H1 (cell line): Measurements from ENCODE around the gene DGKZ. TPM values are rescaled to one million over a fixed set of nuclear protein-coding genes. Genes with fewer than 3 reads are reported as not detected.
A peak's percentile ranks its signal among the peaks of the same experiment; 100 is the strongest.

Source experiments
- CTCF ChIA-PET: fragments of 300-600 bp; sonication (Branson Sonifier 250); formaldehyde crosslinking; loops from one replicate; lab custom pipeline; 2021; ENCODE audit not compliant: partially characterized antibody; lab: Charles Lee
- POLR2A ChIA-PET: fragments of 300-600 bp; sonication (Branson Sonifier 250); formaldehyde crosslinking; loops from one replicate; lab custom pipeline; 2021; ENCODE audit warnings: inconsistent platforms; ENCODE audit not compliant: partially characterized antibody; lab: Charles Lee
- DNase-seq, 2 experiments: peaks; one replicate each; pipeline versions ENCODE4 v3.0.0 to v3.0.0-alpha.2; 2010 to 2022; ENCODE audit warnings: low spot score in 2 of 2, low read depth in 1 of 2, mixed read lengths in 1 of 2
- FAIRE-seq: peaks from 2 replicates; lab custom pipeline; 2011; peaks lifted over from hg19 to GRCh38; lab: Jason Lieb, UNC
- H2AFZ ChIP-seq: 2 replicates; pipeline ENCODE4 v1.8.1; 2012; ENCODE audit warnings: low read length, inconsistent platforms
- H2AK5ac ChIP-seq: 2 replicates; pipeline ENCODE4 v1.6.1; 2013; ENCODE audit warnings: low read depth, low read length
- H2BK120ac ChIP-seq: replicated peaks from 2 replicates; pipeline ENCODE3; 2013; ENCODE audit warnings: low read depth, low read length, inconsistent platforms
- H2BK12ac ChIP-seq: 2 replicates; pipeline ENCODE4 v1.6.1; 2013; ENCODE audit warnings: low read depth, low read length
- H2BK15ac ChIP-seq: 2 replicates; pipeline ENCODE4 v1.6.1; 2013; ENCODE audit warnings: low read length
- H2BK20ac ChIP-seq: 2 replicates; pipeline ENCODE4 v1.6.1; 2013; ENCODE audit warnings: low read length
- H2BK5ac ChIP-seq: 2 replicates; pipeline ENCODE4 v1.6.1; 2013; ENCODE audit warnings: low read depth, low read length
- H3K14ac ChIP-seq: 2 replicates; pipeline ENCODE4 v1.6.1; 2013; ENCODE audit warnings: inconsistent platforms; ENCODE audit not compliant: insufficient read length
- H3K18ac ChIP-seq: 2 replicates; pipeline ENCODE4 v1.6.1; 2013; ENCODE audit warnings: low read length; ENCODE audit errors: extremely low read depth
- H3K23ac ChIP-seq: 2 replicates; pipeline ENCODE4 v1.6.1; 2013; ENCODE audit warnings: inconsistent platforms; ENCODE audit not compliant: insufficient read length
- H3K23me2 ChIP-seq: 2 replicates; pipeline ENCODE4 v1.6.1; 2013; ENCODE audit warnings: low read depth, low read length
- H3K27ac ChIP-seq: 2 replicates; pipeline ENCODE4 v1.6.1; 2011; ENCODE audit warnings: low read depth, low read length, inconsistent platforms
- H3K27me3 ChIP-seq, 4 experiments: replicated peaks in 1 of 4; 1 replicate in 1 of 4; 2 replicates in 3 of 4; pipeline versions ENCODE4 v1.6.1 to v1.8.1; 2011 to 2013; ENCODE audit warnings: low read length in 3 of 4, mild to moderate bottlenecking in 3 of 4, inconsistent platforms in 2 of 4, mixed read lengths in 2 of 4, moderate library complexity in 1 of 4; ENCODE audit not compliant: control insufficient read depth in 3 of 4, insufficient read depth in 3 of 4; ENCODE audit errors: extremely low read depth in 1 of 4
- H3K36me3 ChIP-seq, 4 experiments: 2 replicates each; pipeline versions ENCODE4 v1.6.1 to v1.8.1; 2011 to 2013; ENCODE audit warnings: mild to moderate bottlenecking in 4 of 4, low read length in 3 of 4, moderate library complexity in 2 of 4, control low read depth in 1 of 4, inconsistent platforms in 1 of 4; ENCODE audit not compliant: insufficient read depth in 4 of 4, control insufficient read depth in 2 of 4
- H3K4ac ChIP-seq: replicated peaks from 2 replicates; pipeline ENCODE3; 2013; ENCODE audit warnings: low read length, low read depth, mixed read lengths, inconsistent platforms; ENCODE audit not compliant: insufficient read length
- H3K4me1 ChIP-seq, 4 experiments: replicated peaks in 1 of 4; 1 replicate in 1 of 4; 2 replicates in 3 of 4; pipeline versions ENCODE4 v1.6.1 to v1.8.1; 2011 to 2013; ENCODE audit warnings: low read length in 3 of 4, inconsistent platforms in 2 of 4, mixed read lengths in 1 of 4; ENCODE audit not compliant: insufficient read depth in 4 of 4, control insufficient read depth in 3 of 4
- H3K4me2 ChIP-seq, 2 experiments: 2 replicates each; pipeline versions ENCODE4 v1.6.1 to v1.8.1; 2011 to 2013; ENCODE audit warnings: low read depth in 2 of 2, low read length in 2 of 2, control low read depth in 1 of 2, inconsistent platforms in 1 of 2, mild to moderate bottlenecking in 1 of 2; ENCODE audit not compliant: insufficient read depth in 1 of 2
- H3K4me3 ChIP-seq, 4 experiments: fragments of 200-600, 300-600 bp in 1 of 4; sonication (generic), shearing (Covaris generic), sonication (Bioruptor Twin) in 1 of 4; 2 replicates each; pipeline versions ENCODE4 v1.5.1 to v1.8.1; 2011 to 2016; ENCODE audit warnings: low read length in 4 of 4, low read depth in 3 of 4, control low read depth in 2 of 4, inconsistent platforms in 2 of 4, mild to moderate bottlenecking in 2 of 4, mixed read lengths in 1 of 4, moderate library complexity in 1 of 4; ENCODE audit not compliant: insufficient read depth in 2 of 4; ENCODE audit errors: extremely low read depth in 1 of 4
- H3K56ac ChIP-seq: replicated peaks from 2 replicates; pipeline ENCODE3; 2013; ENCODE audit warnings: low read depth, mild to moderate bottlenecking, mixed read lengths, low read length, inconsistent platforms; ENCODE audit not compliant: insufficient read length
- H3K79me1 ChIP-seq: 2 replicates; pipeline ENCODE4 v1.6.1; 2013; ENCODE audit warnings: low read depth, low read length, control low read depth
- H3K79me2 ChIP-seq, 2 experiments: 2 replicates each; pipeline versions ENCODE4 v1.6.1 to v1.8.1; 2012 to 2013; ENCODE audit warnings: low read length in 2 of 2, mild to moderate bottlenecking in 2 of 2, inconsistent platforms in 1 of 2; ENCODE audit not compliant: insufficient read depth in 2 of 2, control insufficient read depth in 1 of 2
- H3K9ac ChIP-seq, 4 experiments: replicated peaks in 1 of 4; 1 replicate in 1 of 4; 2 replicates in 3 of 4; pipeline versions ENCODE4 v1.6.1 to v1.8.1; 2011 to 2013; ENCODE audit warnings: low read depth in 3 of 4, low read length in 3 of 4, control low read depth in 2 of 4, mild to moderate bottlenecking in 2 of 4, moderate library complexity in 2 of 4, inconsistent platforms in 1 of 4; ENCODE audit errors: extremely low read depth in 1 of 4
- H3K9me3 ChIP-seq, 2 experiments: 2 replicates each; pipeline versions ENCODE4 v1.6.1 to v1.8.1; 2012 to 2013; ENCODE audit warnings: mild to moderate bottlenecking in 2 of 2, moderate library complexity in 2 of 2, control low read depth in 1 of 2, inconsistent platforms in 1 of 2, low read depth in 1 of 2, low read length in 1 of 2, mixed read lengths in 1 of 2; ENCODE audit not compliant: insufficient read depth in 2 of 2
- H4K20me1 ChIP-seq, 2 experiments: replicated peaks in 1 of 2; 2 replicates each; pipeline versions ENCODE3 to v1.8.1; 2011 to 2013; ENCODE audit warnings: inconsistent platforms in 2 of 2, low read length in 2 of 2, mild to moderate bottlenecking in 1 of 2; ENCODE audit not compliant: insufficient read depth in 2 of 2, control insufficient read depth in 1 of 2
- H4K5ac ChIP-seq: 2 replicates; pipeline ENCODE4 v1.6.1; 2013; ENCODE audit warnings: low read length, low read depth, mixed read lengths, inconsistent platforms; ENCODE audit not compliant: insufficient read length
- H4K8ac ChIP-seq: 2 replicates; pipeline ENCODE4 v1.8.0; 2013; ENCODE audit warnings: mild to moderate bottlenecking, moderate library complexity, low read length, inconsistent platforms; ENCODE audit not compliant: insufficient read depth; ENCODE audit errors: extremely low read depth
- H4K91ac ChIP-seq: replicated peaks from 2 replicates; pipeline ENCODE3; 2013; ENCODE audit warnings: low read length, mixed read lengths, inconsistent platforms; ENCODE audit not compliant: insufficient read length
- BCL11A ChIP-seq, 2 experiments: IDR thresholded peaks; one replicate each; pipeline ENCODE4 v1.6.1; 2011; ENCODE audit warnings: low read depth in 2 of 2, low read length in 2 of 2, mild to moderate bottlenecking in 2 of 2
- CHD1 ChIP-seq: IDR thresholded peaks from 2 replicates; pipeline ENCODE4 v1.6.1; 2012; ENCODE audit warnings: low read depth, low read length, improper control_type of control experiment
- CHD2 ChIP-seq: IDR thresholded peaks from 2 replicates; pipeline ENCODE4 v1.6.1; 2012; ENCODE audit warnings: low read length, improper control_type of control experiment
- EZH2 ChIP-seq: fragments of 200-600 bp; sonication (generic); IDR thresholded peaks from 2 replicates; pipeline ENCODE4 v1.7.1; 2012; ENCODE audit warnings: low read depth, mild to moderate bottlenecking, moderate library complexity, low read length, inconsistent platforms; ENCODE audit not compliant: severe bottlenecking
- HDAC6 ChIP-seq: IDR thresholded peaks from one replicate; pipeline ENCODE4 v1.7.1; 2012; ENCODE audit warnings: low read depth, mild to moderate bottlenecking, inconsistent platforms, low read length, moderate library complexity
- MAFK ChIP-seq: IDR thresholded peaks from 2 replicates; pipeline ENCODE4 v1.6.1; 2012; ENCODE audit warnings: low read depth, mild to moderate bottlenecking, improper control_type of control experiment, low read length
- SRF ChIP-seq: IDR thresholded peaks from 2 replicates; pipeline ENCODE4 v1.6.1; 2011; ENCODE audit warnings: mild to moderate bottlenecking, low read depth, low read length, moderate library complexity
- TBP ChIP-seq: IDR thresholded peaks from 2 replicates; pipeline ENCODE4 v1.6.1; 2011; ENCODE audit warnings: low read depth, low read length, improper control_type of control experiment
- TCF12 ChIP-seq: IDR thresholded peaks from 2 replicates; pipeline ENCODE4 v1.6.1; 2011; ENCODE audit warnings: low read depth, mild to moderate bottlenecking, low read length
- WGBS, 2 experiments: shearing (Covaris generic) in 1 of 2; methylation state at CpG; one replicate each; pipeline versions ENCODE4 v1.1.6 to v1.1.7; 2013 to 2015; ENCODE audit warnings: low lambda C conversion rate in 2 of 2, mixed read lengths in 2 of 2, inconsistent platforms in 1 of 2, low coverage in 1 of 2, missing lambda C conversion rate in 1 of 2; ENCODE audit not compliant: insufficient replicate concordance in 2 of 2, insufficient coverage in 1 of 2, insufficient read length in 1 of 2; ENCODE audit errors: extremely low coverage in 1 of 2, missing lambda C conversion rate in 1 of 2; 5-methylcytosine and 5-hydroxymethylcytosine counted together
- polyA plus RNA-seq, 7 experiments: library from polyadenylated mRNA; depleted of rRNA in 3 of 7; stranded (reverse) in 5 of 7; unstranded in 2 of 7; fragments of >200 nt in 5 of 7; fragments of 200-250 nt in 2 of 7; gene quantifications; 1 replicate in 5 of 7; 2 replicates in 1 of 7; 4 replicates in 1 of 7; pipeline versions ENCODE4 v1.2.1 to v1.2.3, GENCODE V29; 2011 to 2013; ENCODE audit warnings: missing spikeins in 2 of 7, mixed read lengths in 2 of 7
- total RNA-seq: library from RNA; stranded (reverse); fragmentation: NEBNext Ultra II Directional; extraction: Animal tissue kit (Norgen Biotek cat#: 25700); gene quantifications from 2 replicates; pipeline ENCODE4 v1.2.1, GENCODE V29; 2021
- TF ChIP-seq, protein P1 (sequence below): IDR thresholded peaks from 2 replicates; pipeline ENCODE4 v1.6.1; 2011; ENCODE audit warnings: low read depth, mild to moderate bottlenecking, low read length; ENCODE audit not compliant: insufficient read depth
- TF ChIP-seq, protein P2 (sequence below): IDR thresholded peaks from 2 replicates; pipeline ENCODE4 v1.6.1; 2012; ENCODE audit warnings: inconsistent platforms

The DGKZ gene
- total and polyA plus RNA-seq, 2 of the 8 experiments (the other 6 are each of a cell fraction or from before 2014, with no cell fraction given) = 84.4 to 184 TPM

DNA sequence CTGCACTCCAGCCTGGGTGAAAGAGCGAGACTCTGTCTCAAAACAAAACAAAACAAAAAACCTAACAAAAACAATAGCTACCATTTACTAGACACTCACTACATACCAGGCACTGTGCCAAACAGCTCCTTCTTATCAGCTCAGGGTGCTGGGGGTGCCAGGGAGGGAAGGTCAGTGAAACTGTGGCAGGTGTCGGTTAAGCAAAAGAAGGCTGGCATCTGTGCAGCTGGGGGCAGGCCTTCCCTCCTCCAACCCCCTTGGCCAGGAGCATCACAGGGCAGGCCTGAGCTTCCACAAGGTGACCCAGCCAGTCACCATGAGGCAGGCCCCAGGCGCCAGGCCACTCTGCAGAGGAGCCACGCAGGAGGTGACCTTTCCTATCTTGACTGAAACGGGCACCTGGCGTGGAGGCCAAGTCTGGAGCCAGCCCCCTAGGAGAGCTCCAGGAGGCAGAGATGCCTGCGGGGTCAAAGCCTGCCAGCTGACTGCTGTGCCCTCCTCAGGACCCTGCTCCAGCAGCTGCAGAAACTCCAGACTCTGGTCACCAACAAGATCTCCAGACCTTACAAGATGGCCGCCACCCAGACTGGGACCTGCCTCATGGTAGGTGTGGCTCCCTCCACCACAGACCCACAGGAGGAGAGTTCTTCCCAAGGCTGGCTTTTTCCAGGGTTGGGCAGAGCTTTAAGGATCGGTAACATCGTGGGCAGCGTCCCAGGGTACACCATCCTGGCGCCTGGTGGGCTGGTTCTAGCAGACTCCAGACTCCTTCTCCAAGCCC is 31.3 kb upstream of the DGKZ start:
- H3K79me2 ChIP-seq = no peaks in the 10 kb centered on the region
- no peak overlapping the region for H4K5ac ChIP-seq
- H3K27me3 ChIP-seq = no peaks in the 10 kb centered on the region
- H2BK12ac ChIP-seq = 0 out of 2 replicates have a peak overlapping the region, but pooled peaks have one; percentile 17
- WGBS, 2 experiments = 96% methylated on average over 12 of the region's 12 CpGs; no CpG with 5 or more reads in 1 of the 2 experiments
- no peaks in the 10 kb centered on the region for H3K23me2 ChIP-seq
- no peaks in the 10 kb centered on the region for H4K20me1 ChIP-seq
- no peaks in the 10 kb centered on the region for H3K9me3 ChIP-seq
- no peak overlapping the region for H3K27ac ChIP-seq
- H3K9ac ChIP-seq = no peak overlapping the region
- H3K4me2 ChIP-seq = no peak overlapping the region
- H3K18ac ChIP-seq = no peak overlapping the region; the same call in 1 of the 2 replicates
- H3K4me1 ChIP-seq = no peaks in the 10 kb centered on the region
- H3K56ac ChIP-seq = no peak overlapping the region
- H4K91ac ChIP-seq = no peak overlapping the region
- DNase-seq (no peak), FAIRE-seq (no peak)
- no peak overlapping the region for H3K14ac ChIP-seq
- H3K4me3 ChIP-seq = no peak overlapping the region
- no peak overlapping the region for H2BK5ac ChIP-seq
- peaks cover 0 to 4% (median 2%) of the 10 kb centered on the region in 4 experiments; a peak in 2 of 8 replicates for H3K36me3 ChIP-seq
- no peak overlapping the region for H3K23ac ChIP-seq
- no peak overlapping the region for H2BK120ac ChIP-seq
- H2AK5ac ChIP-seq = no peak overlapping the region
- no peaks in the 10 kb centered on the region for H3K79me1 ChIP-seq
- ChIA-PET CTCF (interaction anchor here (0.6 to 38.0 kb wide), 21 partner anchors 1 to 181 kb away, joined by 3 to 858 read pairs (median 7); partner anchors contain the start of gene CREB3L1), POLR2A (interaction anchor here (1.3 to 1.5 kb wide), 4 partner anchors 13 to 181 kb away, joined by 3 to 8 read pairs (median 4); no protein-coding TSS in a partner anchor)
- no peak overlapping the region for H3K4ac ChIP-seq
- H2AFZ ChIP-seq = no peak overlapping the region
- H2BK15ac ChIP-seq = no peak overlapping the region
- H2BK20ac ChIP-seq = no peak overlapping the region
- 0 out of 2 replicates have a peak overlapping the region, but pooled peaks have one; percentile 6 for H4K8ac ChIP-seq
- TF ChIP-seq CHD2 (no peak), EZH2 (no peak), CHD1 (no peak), SRF (no peak), MAFK (no peak), HDAC6 (no peak), TBP (no peak), BCL11A (IDR thresholded peaks at IDR 0.05; ENCODE audit: low read depth in 2 of 2, low read length in 2 of 2) (no peak), TCF12 (no peak)
- TF ChIP-seq, protein P1, sequence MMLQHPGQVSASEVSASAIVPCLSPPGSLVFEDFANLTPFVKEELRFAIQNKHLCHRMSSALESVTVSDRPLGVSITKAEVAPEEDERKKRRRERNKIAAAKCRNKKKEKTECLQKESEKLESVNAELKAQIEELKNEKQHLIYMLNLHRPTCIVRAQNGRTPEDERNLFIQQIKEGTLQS = no peak
- TF ChIP-seq, protein P2, sequence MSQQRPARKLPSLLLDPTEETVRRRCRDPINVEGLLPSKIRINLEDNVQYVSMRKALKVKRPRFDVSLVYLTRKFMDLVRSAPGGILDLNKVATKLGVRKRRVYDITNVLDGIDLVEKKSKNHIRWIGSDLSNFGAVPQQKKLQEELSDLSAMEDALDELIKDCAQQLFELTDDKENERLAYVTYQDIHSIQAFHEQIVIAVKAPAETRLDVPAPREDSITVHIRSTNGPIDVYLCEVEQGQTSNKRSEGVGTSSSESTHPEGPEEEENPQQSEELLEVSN = no peak
